ENCODE results near the gene CST5. TPM values are rescaled to one million over a fixed set of nuclear protein-coding genes. Genes with fewer than 3 reads are reported as not detected.

CST5 gene
- total RNA-seq, 1 experiment from 2014 or later = not detected

DNA sequence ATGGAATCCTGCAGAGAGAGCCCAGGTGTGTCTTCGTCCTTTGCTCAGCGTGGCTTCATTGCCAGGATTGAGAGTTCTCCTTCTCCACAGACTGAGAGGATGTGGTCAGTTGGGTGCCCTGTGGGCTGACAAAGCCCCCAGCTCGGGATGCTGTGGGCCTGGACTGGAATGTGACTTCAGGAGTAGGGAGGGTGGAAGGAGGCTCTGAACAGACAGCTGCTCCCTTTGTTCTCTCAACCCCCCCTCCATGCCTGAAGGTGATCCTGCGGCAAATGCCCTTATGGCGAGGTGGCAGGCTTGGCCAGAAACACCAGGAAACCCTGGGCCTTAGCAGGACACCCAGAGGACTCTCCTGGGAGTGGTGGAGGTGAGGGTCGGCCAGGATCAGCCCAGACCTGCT lies 1.8 kb upstream of the CST5 start:
- intact Hi-C loops (cut with micrococcal nuclease) = no loop called here
- H3K4me1 ChIP-seq (ENCODE audit: control insufficient read depth in 1 of 2, insufficient read depth in 2 of 2, low read length in 2 of 2) = no peaks in the 10 kb centered on the region
- ChIA-PET POLR2A (no interaction called here), RAD21 (ENCODE audit: low non-redundant PET in 1 of 2, low total read pairs in 2 of 2, uncharacterized antibody in 2 of 2, unreplicated experiment in 2 of 2) (no interaction called here), CTCF (no interaction called here)
- H3K4me2 ChIP-seq (ENCODE audit: low read length) = no peak overlapping the region
- H3K79me2 ChIP-seq (ENCODE audit: insufficient read depth, low read length) = no peaks in the 10 kb centered on the region
- H3K9ac ChIP-seq (ENCODE audit: low read length) = no peak overlapping the region
- TF ChIP-seq, protein P1, sequence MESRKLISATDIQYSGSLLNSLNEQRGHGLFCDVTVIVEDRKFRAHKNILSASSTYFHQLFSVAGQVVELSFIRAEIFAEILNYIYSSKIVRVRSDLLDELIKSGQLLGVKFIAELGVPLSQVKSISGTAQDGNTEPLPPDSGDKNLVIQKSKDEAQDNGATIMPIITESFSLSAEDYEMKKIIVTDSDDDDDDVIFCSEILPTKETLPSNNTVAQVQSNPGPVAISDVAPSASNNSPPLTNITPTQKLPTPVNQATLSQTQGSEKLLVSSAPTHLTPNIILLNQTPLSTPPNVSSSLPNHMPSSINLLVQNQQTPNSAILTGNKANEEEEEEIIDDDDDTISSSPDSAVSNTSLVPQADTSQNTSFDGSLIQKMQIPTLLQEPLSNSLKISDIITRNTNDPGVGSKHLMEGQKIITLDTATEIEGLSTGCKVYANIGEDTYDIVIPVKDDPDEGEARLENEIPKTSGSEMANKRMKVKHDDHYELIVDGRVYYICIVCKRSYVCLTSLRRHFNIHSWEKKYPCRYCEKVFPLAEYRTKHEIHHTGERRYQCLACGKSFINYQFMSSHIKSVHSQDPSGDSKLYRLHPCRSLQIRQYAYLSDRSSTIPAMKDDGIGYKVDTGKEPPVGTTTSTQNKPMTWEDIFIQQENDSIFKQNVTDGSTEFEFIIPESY (IDR thresholded peaks at IDR 0.05; ENCODE audit: extremely low read depth, insufficient replicate concordance, low read length) = no peak
- TF ChIP-seq CBX3 (IDR thresholded peaks at IDR 0.05; ENCODE audit: low read depth) (no peak), ELF1 (IDR thresholded peaks at IDR 0.05; ENCODE audit: borderline replicate concordance, low read depth) (no peak), CEBPB (IDR thresholded peaks at IDR 0.05; ENCODE audit: low read depth) (no peak), SIN3A (IDR thresholded peaks at IDR 0.05; ENCODE audit: low read depth) (no peak), EZH2 (IDR thresholded peaks at IDR 0.05) (no peak), RAD21 (IDR thresholded peaks at IDR 0.05; ENCODE audit: low read depth) (no peak), YY1 (IDR thresholded peaks at IDR 0.05; ENCODE audit: extremely low read depth, insufficient replicate concordance, low read depth, low read length) (no peak), TCF7L2 (IDR thresholded peaks at IDR 0.05; ENCODE audit: borderline replicate concordance, extremely low read depth, insufficient read depth, insufficient read length) (no peak), ZFX (IDR thresholded peaks at IDR 0.05) (no peak), SP1 (IDR thresholded peaks at IDR 0.05; ENCODE audit: low read depth) (no peak)
- TF ChIP-seq, protein P2, sequence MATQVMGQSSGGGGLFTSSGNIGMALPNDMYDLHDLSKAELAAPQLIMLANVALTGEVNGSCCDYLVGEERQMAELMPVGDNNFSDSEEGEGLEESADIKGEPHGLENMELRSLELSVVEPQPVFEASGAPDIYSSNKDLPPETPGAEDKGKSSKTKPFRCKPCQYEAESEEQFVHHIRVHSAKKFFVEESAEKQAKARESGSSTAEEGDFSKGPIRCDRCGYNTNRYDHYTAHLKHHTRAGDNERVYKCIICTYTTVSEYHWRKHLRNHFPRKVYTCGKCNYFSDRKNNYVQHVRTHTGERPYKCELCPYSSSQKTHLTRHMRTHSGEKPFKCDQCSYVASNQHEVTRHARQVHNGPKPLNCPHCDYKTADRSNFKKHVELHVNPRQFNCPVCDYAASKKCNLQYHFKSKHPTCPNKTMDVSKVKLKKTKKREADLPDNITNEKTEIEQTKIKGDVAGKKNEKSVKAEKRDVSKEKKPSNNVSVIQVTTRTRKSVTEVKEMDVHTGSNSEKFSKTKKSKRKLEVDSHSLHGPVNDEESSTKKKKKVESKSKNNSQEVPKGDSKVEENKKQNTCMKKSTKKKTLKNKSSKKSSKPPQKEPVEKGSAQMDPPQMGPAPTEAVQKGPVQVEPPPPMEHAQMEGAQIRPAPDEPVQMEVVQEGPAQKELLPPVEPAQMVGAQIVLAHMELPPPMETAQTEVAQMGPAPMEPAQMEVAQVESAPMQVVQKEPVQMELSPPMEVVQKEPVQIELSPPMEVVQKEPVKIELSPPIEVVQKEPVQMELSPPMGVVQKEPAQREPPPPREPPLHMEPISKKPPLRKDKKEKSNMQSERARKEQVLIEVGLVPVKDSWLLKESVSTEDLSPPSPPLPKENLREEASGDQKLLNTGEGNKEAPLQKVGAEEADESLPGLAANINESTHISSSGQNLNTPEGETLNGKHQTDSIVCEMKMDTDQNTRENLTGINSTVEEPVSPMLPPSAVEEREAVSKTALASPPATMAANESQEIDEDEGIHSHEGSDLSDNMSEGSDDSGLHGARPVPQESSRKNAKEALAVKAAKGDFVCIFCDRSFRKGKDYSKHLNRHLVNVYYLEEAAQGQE (IDR thresholded peaks at IDR 0.05; ENCODE audit: low read depth) = no peak
- TF ChIP-seq, protein P3, sequence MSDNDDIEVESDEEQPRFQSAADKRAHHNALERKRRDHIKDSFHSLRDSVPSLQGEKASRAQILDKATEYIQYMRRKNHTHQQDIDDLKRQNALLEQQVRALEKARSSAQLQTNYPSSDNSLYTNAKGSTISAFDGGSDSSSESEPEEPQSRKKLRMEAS (IDR thresholded peaks at IDR 0.05) = no peak
- TF ChIP-seq, protein P4, sequence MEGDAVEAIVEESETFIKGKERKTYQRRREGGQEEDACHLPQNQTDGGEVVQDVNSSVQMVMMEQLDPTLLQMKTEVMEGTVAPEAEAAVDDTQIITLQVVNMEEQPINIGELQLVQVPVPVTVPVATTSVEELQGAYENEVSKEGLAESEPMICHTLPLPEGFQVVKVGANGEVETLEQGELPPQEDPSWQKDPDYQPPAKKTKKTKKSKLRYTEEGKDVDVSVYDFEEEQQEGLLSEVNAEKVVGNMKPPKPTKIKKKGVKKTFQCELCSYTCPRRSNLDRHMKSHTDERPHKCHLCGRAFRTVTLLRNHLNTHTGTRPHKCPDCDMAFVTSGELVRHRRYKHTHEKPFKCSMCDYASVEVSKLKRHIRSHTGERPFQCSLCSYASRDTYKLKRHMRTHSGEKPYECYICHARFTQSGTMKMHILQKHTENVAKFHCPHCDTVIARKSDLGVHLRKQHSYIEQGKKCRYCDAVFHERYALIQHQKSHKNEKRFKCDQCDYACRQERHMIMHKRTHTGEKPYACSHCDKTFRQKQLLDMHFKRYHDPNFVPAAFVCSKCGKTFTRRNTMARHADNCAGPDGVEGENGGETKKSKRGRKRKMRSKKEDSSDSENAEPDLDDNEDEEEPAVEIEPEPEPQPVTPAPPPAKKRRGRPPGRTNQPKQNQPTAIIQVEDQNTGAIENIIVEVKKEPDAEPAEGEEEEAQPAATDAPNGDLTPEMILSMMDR (IDR thresholded peaks at IDR 0.05 in 2 of 3, conservative IDR thresholded peaks at IDR 0.05 in 1 of 3; ENCODE audit: borderline replicate concordance in 1 of 3, insufficient read depth in 1 of 3, low read depth in 2 of 3, low read length in 2 of 3) = no peak
- ATAC-seq (no peak), DNase-seq (ENCODE audit: low read depth, low spot score) (no peak)
- no peak overlapping the region for H3K27ac ChIP-seq (ENCODE audit: low read depth, low read length)
- no peak overlapping the region for H2AFZ ChIP-seq (ENCODE audit: low read depth, low read length, poor library complexity, severe bottlenecking)
- no peak overlapping the region for H3K4me3 ChIP-seq (replicated peaks in 1 of 2; ENCODE audit: low read depth in 1 of 2, low read length in 2 of 2)
- H3K27me3 ChIP-seq (ENCODE audit: insufficient read depth, low read length) = peaks cover 10% of the 10 kb centered on the region
- no peaks in the 10 kb centered on the region for H3K9me2 ChIP-seq (ENCODE audit: insufficient read depth)
- no peaks in the 10 kb centered on the region for H4K20me1 ChIP-seq (ENCODE audit: insufficient read depth)
- no peaks in the 10 kb centered on the region for H3K36me3 ChIP-seq (ENCODE audit: control insufficient read depth in 1 of 2, insufficient read depth in 2 of 2, low read length in 2 of 2)
- BruUV-seq (replicated peaks) = no TSS peak
- H3K9me3 ChIP-seq (ENCODE audit: control insufficient read depth in 1 of 2, insufficient read depth in 1 of 2, low read depth in 1 of 2, low read length in 2 of 2) = no peaks in the 10 kb centered on the region

All from HCT116 (cell line).